HEK293T (cell line): Measurements from ENCODE around the gene SLITRK3.

Experiments used
- ARNT ChIP-seq: fragments of 450-650 bp; IDR thresholded peaks from 2 replicates; pipeline ENCODE4 v1.6.1; 2017; ENCODE audit warnings: mild to moderate bottlenecking
- BHLHE40 ChIP-seq: fragments of 450-650 bp; IDR thresholded peaks from 2 replicates; pipeline ENCODE4 v1.6.1; 2016; ENCODE audit warnings: mild to moderate bottlenecking, moderate library complexity, borderline replicate concordance
- FOXM1 ChIP-seq: fragments of 450-650 bp; IDR thresholded peaks from 2 replicates; pipeline ENCODE4 v1.6.1; 2017; ENCODE audit warnings: mild to moderate bottlenecking, borderline replicate concordance
- LEF1 ChIP-seq: fragments of 450-650 bp; IDR thresholded peaks from 2 replicates; pipeline ENCODE4 v1.6.1; 2017; ENCODE audit warnings: mild to moderate bottlenecking, borderline replicate concordance
- SP1 ChIP-seq: fragments of 450-650 bp; IDR thresholded peaks from 2 replicates; pipeline ENCODE4 v1.6.1; 2017
- SUZ12 ChIP-seq: fragments of 450-650 bp; IDR thresholded peaks from 2 replicates; pipeline ENCODE4 v1.6.1; 2016; ENCODE audit warnings: mild to moderate bottlenecking

- no peak for TF ChIP-seq SP1
- no peak for TF ChIP-seq FOXM1
- no peak for TF ChIP-seq ARNT
- TF ChIP-seq BHLHE40 = no peak
- no peak for TF ChIP-seq SUZ12
- TF ChIP-seq LEF1 = no peak
These were observed 14.5 kb upstream of the SLITRK3 start for GRCh38 chr3:165210727-165211126.
